Subcutaneous abdominal adipose tissue (tissue), 5 donors: ENCODE data around the gene CDC20.
A peak's percentile ranks its signal among the peaks of the same experiment; 100 is the strongest.

Source experiments
- H3K27ac ChIP-seq: one replicate; pipeline ENCODE4 v1.7.0; 2013; ENCODE audit warnings: low read depth, mild to moderate bottlenecking, inconsistent platforms, low read length, moderate library complexity
- H3K27me3 ChIP-seq, 5 donors: one replicate each; pipeline ENCODE4 v1.7.0; 2013; ENCODE audit warnings: low read length in 5 of 5, inconsistent platforms in 1 of 5; ENCODE audit not compliant: control insufficient read depth in 5 of 5, insufficient read depth in 4 of 5
- H3K36me3 ChIP-seq, 5 donors: one replicate each; pipeline ENCODE4 v1.7.0; 2013; ENCODE audit warnings: low read length in 5 of 5; ENCODE audit not compliant: control insufficient read depth in 5 of 5, insufficient read depth in 5 of 5
- H3K4me1 ChIP-seq, 5 donors: one replicate each; pipeline ENCODE4 v1.7.0; 2013; ENCODE audit warnings: low read length in 5 of 5, mild to moderate bottlenecking in 3 of 5, moderate library complexity in 1 of 5; ENCODE audit not compliant: control insufficient read depth in 5 of 5, insufficient read depth in 5 of 5
- H3K4me3 ChIP-seq, 5 donors: one replicate each; pipeline ENCODE4 v1.7.0; 2013; ENCODE audit warnings: low read length in 5 of 5, low read depth in 1 of 5
- H3K9ac ChIP-seq, 5 donors: one replicate each; pipeline ENCODE4 v1.7.0; 2013; ENCODE audit warnings: low read length in 5 of 5, mild to moderate bottlenecking in 4 of 5, moderate library complexity in 3 of 5
- H3K9me3 ChIP-seq, 5 donors: one replicate each; pipeline ENCODE4 v1.7.0; 2013; ENCODE audit warnings: low read length in 5 of 5; ENCODE audit not compliant: control insufficient read depth in 5 of 5
- donor health status: healthy.
- donor health status: healthy.
- donor health status: healthy.
- donor health status: healthy.
- donor health status: healthy.

CDC20 gene

DNA sequence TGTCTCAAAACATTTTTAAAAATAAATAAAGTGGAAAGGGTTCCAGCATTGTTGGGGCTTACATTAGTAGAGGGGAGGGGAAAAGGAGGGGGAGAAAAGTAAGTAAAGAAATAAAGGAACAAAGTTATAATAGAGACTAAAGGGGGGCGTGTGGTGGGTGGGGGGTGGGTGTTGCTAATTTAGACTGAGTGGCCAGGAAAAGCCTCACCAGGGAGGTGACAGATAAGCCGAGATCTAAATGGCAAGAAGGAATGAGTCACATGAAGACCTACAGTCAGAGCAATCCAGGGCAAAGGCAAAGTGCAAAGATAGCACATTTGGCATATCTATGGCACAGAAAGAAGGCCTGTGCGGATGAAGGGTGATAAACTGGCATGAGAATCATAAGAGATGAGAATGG is 13.7 kb upstream of the CDC20 start:
- peak overlapping the region in 1 of 5 donors; percentile 45 for H3K9ac ChIP-seq
- H3K9me3 ChIP-seq = no peaks in the 10 kb centered on the region
- no peaks in the 10 kb centered on the region for H3K36me3 ChIP-seq
- peaks cover 0 to 35% (median 28%) of the 10 kb centered on the region in 5 donors for H3K4me1 ChIP-seq
- H3K4me3 ChIP-seq = no peak overlapping the region
- peak overlapping the region; percentile 79 for H3K27ac ChIP-seq
- H3K27me3 ChIP-seq = no peaks in the 10 kb centered on the region

GRCh38 chr1:43346636-43347035 is 12.1 kb upstream of the CDC20 start:
- Histone ChIP-seq H3K4me1 (peaks cover 0 to 35% (median 28%) of the 10 kb centered on the region in 5 donors), H3K36me3 (no peaks in the 10 kb centered on the region), H3K27ac (peak overlapping the region; percentile 77), H3K9ac (peak overlapping the region in 1 of 5 donors; percentile 45), H3K4me3 (no peak overlapping the region), H3K27me3 (no peaks in the 10 kb centered on the region), H3K9me3 (no peaks in the 10 kb centered on the region)

DNA sequence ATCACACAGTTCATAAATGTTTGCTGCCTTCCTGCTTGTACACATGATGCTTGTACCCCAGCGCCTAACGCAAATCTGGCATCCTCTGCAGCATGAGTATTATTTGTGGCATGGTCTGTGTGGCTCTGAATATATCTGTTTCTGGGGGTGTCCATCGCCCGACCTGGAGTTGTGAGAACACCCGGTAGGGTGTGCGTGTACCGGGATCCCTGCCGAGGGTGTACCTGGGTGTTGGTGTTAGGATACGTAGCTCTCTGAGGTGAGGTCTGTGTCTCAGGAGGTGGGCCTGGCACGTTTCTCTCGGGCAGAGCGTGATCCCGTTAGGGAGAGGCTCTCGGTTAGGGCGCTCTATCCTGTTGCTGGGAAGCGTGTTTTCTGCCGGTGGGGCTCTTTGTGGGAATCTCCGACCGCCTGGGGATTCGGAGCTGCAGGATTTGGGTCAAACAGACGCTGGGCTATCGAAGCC is 10.4 kb upstream of the CDC20 start:
- Histone ChIP-seq H3K36me3 (no peaks in the 10 kb centered on the region), H3K9me3 (no peaks in the 10 kb centered on the region), H3K4me3 (peak overlapping the region; percentile 54 to 77 (median 66)), H3K27me3 (no peaks in the 10 kb centered on the region), H3K27ac (peak overlapping the region; percentile 75), H3K9ac (peak overlapping the region in 4 of 5 donors; percentile 42 to 66 (median 54)), H3K4me1 (peaks cover 0 to 35% (median 28%) of the 10 kb centered on the region in 5 donors)

DNA sequence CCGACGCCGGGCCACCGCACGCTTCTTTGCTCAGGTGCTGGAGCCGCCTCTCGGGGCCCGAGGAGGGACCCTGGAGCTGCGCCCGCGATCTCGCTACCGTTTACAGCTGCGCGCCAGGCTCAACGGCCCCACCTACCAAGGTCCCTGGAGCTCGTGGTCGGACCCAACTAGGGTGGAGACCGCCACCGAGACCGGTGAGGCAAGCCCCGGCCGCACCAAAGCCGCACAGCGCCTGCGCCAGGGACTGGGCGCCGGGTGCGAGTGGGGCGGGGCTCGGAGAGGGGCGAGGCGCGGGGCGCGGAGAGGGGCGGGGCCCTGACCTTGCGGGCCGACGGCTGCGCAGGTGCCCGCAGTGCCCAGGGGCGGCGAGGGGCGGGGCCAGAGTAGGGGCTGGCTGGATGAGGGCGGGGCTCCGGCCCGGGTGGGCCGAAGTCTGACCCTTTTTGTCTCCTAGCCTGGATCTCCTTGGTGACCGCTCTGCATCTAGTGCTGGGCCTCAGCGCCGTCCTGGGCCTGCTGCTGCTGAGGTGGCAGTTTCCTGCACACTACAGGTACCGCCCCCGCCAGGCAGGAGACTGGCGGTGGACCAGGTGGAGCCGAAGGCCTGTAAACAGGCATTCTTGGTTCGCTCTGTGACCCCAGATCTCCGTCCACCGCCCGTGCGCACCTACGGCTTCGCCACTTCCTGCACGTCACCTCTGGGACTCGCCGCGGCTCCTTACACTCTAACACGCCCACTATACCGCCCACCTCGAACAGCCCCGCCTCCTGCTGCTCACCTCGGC is 9.8 kb upstream of the CDC20 start:
- Histone ChIP-seq H3K36me3 (no peaks in the 10 kb centered on the region), H3K4me1 (peaks cover 0 to 33% (median 28%) of the 10 kb centered on the region in 5 donors), H3K4me3 (peak overlapping the region in 4 of 5 donors; percentile 54 to 77 (median 66)), H3K9me3 (no peaks in the 10 kb centered on the region), H3K27me3 (no peaks in the 10 kb centered on the region), H3K27ac (peak overlapping the region; percentile 75), H3K9ac (peak overlapping the region in 4 of 5 donors; percentile 42 to 78 (median 65))

DNA sequence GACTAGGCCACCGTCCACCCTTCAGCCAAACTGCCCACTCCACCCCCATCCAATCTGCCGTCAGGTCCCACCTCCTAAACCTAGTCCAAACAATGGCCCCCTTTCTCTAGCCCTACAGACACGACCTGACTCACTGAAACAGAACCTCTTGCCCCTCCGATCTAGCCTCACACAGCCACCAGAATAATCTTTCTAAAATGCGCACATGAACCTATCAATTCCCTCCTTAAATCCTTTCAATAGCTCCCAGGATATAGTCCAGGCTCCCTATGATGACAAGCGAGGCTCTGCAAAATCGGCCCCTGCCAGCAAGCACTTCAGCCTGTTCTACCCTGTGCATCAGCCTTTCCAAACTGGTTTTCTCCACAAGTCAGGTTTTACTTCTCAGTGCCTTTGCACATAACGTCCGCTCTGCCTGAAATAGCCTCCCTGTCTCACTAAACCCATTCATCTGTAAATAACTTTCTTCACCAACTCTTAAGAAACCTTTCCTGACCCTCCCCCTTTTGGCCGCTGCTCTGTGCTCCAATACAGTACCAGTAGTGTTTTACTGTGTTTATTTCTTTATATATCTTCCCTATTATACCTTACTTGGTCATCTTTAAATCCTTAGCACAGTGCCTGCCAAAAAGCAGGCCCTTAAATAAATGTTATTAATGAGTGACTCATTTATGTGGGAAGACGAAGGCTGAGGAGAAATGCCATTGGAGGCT is 9.0 kb upstream of the CDC20 start:
- Histone ChIP-seq H3K9me3 (no peaks in the 10 kb centered on the region), H3K4me3 (peak overlapping the region in 4 of 5 donors; percentile 54 to 77 (median 66)), H3K27me3 (no peaks in the 10 kb centered on the region), H3K4me1 (peaks cover 0 to 26% (median 21%) of the 10 kb centered on the region in 5 donors), H3K27ac (peak overlapping the region; percentile 75), H3K36me3 (no peaks in the 10 kb centered on the region), H3K9ac (peak overlapping the region in 4 of 5 donors; percentile 42 to 78 (median 65))

DNA sequence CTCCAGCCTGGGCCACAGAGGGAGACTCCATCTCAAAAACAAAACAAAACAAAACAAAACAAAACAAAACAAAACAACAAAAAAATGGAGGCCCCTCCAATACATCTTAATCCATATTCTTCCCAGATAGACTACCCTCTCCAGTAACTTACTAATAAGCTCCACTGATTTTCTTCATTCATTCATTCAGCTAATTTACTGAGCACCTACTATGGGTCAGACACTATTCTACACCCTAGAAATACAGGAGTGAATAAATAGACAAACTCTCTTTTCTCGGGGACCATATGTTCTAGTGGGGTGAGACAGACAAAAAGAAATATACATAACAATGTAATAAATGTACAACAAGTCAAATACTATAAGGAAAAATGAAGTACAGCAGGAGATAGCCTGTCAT is 7.8 kb upstream of the CDC20 start:
- H3K4me3 ChIP-seq = no peak overlapping the region
- no peak overlapping the region for H3K27ac ChIP-seq
- no peaks in the 10 kb centered on the region for H3K36me3 ChIP-seq
- H3K9me3 ChIP-seq = no peaks in the 10 kb centered on the region
- H3K9ac ChIP-seq = no peak overlapping the region
- H3K4me1 ChIP-seq = peaks cover 0 to 17% (median 14%) of the 10 kb centered on the region in 5 donors
- H3K27me3 ChIP-seq = no peaks in the 10 kb centered on the region

- no peak overlapping the region for H3K4me3 ChIP-seq
- no peaks in the 10 kb centered on the region for H3K36me3 ChIP-seq
- H3K9me3 ChIP-seq = no peaks in the 10 kb centered on the region
- no peak overlapping the region for H3K9ac ChIP-seq
- H3K4me1 ChIP-seq = peaks cover 0 to 17% (median 14%) of the 10 kb centered on the region in 5 donors
- no peak overlapping the region for H3K27ac ChIP-seq
- no peaks in the 10 kb centered on the region for H3K27me3 ChIP-seq
Measured at GRCh38 chr1:43351421-43352350, 7.1 kb upstream of the CDC20 start.

DNA sequence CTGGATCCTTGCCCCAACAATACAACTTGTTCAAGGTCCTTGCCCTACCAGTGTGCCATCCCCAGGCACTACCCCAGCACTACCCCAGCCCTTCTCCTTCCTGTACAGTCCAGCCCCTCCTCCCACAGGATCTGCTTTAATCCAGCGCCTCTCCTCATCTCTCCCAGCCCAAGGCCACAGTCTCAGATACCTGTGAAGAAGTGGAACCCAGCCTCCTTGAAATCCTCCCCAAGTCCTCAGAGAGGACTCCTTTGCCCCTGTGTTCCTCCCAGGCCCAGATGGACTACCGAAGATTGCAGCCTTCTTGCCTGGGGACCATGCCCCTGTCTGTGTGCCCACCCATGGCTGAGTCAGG is 6.5 kb upstream of the CDC20 start:
- Histone ChIP-seq H3K4me3 (no peak overlapping the region), H3K36me3 (no peaks in the 10 kb centered on the region), H3K27ac (no peak overlapping the region), H3K4me1 (peaks cover 0 to 17% (median 14%) of the 10 kb centered on the region in 5 donors), H3K9ac (no peak overlapping the region), H3K27me3 (no peaks in the 10 kb centered on the region), H3K9me3 (no peaks in the 10 kb centered on the region)

DNA sequence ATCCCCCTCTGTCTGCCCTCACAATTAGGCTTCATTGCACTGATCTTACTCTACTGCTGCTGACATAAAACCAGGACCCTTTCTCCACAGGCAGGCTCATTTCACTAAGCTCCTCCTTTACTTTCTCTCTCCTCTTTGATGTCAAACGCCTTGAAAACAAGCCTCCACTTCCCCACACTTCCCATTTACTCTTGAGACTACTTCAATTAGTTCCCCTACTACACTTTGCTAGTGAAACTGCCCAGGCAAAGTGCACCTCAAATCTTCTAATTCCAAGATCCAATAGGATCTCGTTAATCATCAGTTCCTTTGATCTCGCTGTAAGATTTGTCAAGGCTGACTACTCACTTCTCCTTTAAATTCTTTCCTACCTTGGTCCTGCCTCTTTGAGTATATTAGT is 5.9 kb upstream of the CDC20 start:
- Histone ChIP-seq H3K4me3 (no peak overlapping the region), H3K27ac (no peak overlapping the region), H3K27me3 (no peaks in the 10 kb centered on the region), H3K9ac (no peak overlapping the region), H3K36me3 (no peaks in the 10 kb centered on the region), H3K4me1 (peaks cover 0 to 20% (median 16%) of the 10 kb centered on the region in 5 donors), H3K9me3 (no peaks in the 10 kb centered on the region)
